T-helper 17 cell (primary cell): Measurements from ENCODE around the gene CYLD. TPM values are rescaled to one million over a fixed set of nuclear protein-coding genes. Genes with fewer than 3 reads are reported as not detected.

ENCODE experiments used
- ATAC-seq: fragments of 150-1000 bp; cut with Tn5 transposase; 2 replicates; pipeline ENCODE4 v1.10.0; 2021; ENCODE audit warnings: mild to moderate bottlenecking, moderate library complexity
- DNase-seq, 3 donors: peaks; one replicate each; pipeline versions ENCODE4 v3.0.0 to v3.0.0-alpha.2; 2020 to 2021
- H3K9me3 ChIP-seq: one replicate; pipeline ENCODE4 v1.7.0; 2013; ENCODE audit warnings: low read length, mild to moderate bottlenecking; ENCODE audit not compliant: control insufficient read depth, poor library complexity, severe bottlenecking
- H3K27ac Mint-ChIP-seq: one replicate; pipeline ENCODE4 v1.8.0; 2022; ENCODE audit warnings: mild to moderate bottlenecking, moderate library complexity, mixed read lengths
- H3K27me3 Mint-ChIP-seq: one replicate; pipeline ENCODE4 v1.8.0; 2022; ENCODE audit warnings: mixed read lengths
- H3K36me3 Mint-ChIP-seq: one replicate; pipeline ENCODE4 v1.8.0; 2022; ENCODE audit warnings: low read depth, mixed read lengths
- H3K4me1 Mint-ChIP-seq: one replicate; pipeline ENCODE4 v1.8.0; 2022; ENCODE audit warnings: mild to moderate bottlenecking, mixed read lengths
- H3K4me3 Mint-ChIP-seq: one replicate; pipeline ENCODE4 v1.8.0; 2022; ENCODE audit warnings: mild to moderate bottlenecking, moderate library complexity, mixed read lengths
- total RNA-seq, 4 donors: library from RNA in 2 of 4; stranded (reverse) in 2 of 4; gene quantifications; one replicate each; pipeline ENCODE4 v1.2.3 and lab custom pipeline; 2022 to 2026

CYLD gene
- total RNA-seq, 2 donors from 2014 or later, result 411 to 412 TPM

GRCh38 chr16:50756473-50756872 lies 14.6 kb downstream of the CYLD start:
- Mint-ChIP-seq H3K36me3 (peaks cover 20% of the 10 kb centered on the region), H3K4me1 (peaks cover 51% of the 10 kb centered on the region), H3K27me3 (no peaks in the 10 kb centered on the region), H3K4me3 (no peak overlapping the region), H3K27ac (peak overlapping the region; percentile 2)
- no peaks in the 10 kb centered on the region for H3K9me3 ChIP-seq
- peak; percentile 28 for ATAC-seq
- no peak for DNase-seq

DNA sequence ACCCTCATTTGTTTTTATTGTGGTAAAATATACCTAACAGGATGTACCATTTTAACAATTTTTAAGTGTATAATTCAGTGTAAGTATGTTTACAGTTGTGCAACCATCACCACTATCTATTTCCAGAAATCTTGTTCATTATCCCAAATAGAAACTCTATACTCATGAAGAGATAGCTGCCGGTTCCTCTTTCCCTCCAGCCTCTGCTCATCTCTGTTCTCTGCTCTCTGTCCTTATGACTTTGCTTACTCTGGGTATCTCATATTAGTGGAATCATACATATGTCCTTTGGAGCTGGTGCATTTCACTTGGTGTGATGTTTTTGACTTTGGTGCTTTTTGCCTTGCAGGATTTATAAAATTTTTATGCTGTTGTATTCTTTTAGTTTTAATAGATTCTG lies 19.4 kb downstream of the CYLD start:
- Mint-ChIP-seq H3K4me3 (peak overlapping the region; percentile 85), H3K27me3 (no peaks in the 10 kb centered on the region), H3K36me3 (peaks cover 18% of the 10 kb centered on the region), H3K4me1 (peaks cover 59% of the 10 kb centered on the region), H3K27ac (peak overlapping the region; percentile 90)
- peak; percentile 21 for ATAC-seq
- H3K9me3 ChIP-seq, result no peaks in the 10 kb centered on the region
- DNase-seq, result no peak

- no peaks in the 10 kb centered on the region for H3K9me3 ChIP-seq
- peak overlapping the region; percentile 85 for H3K4me3 Mint-ChIP-seq
- H3K27me3 Mint-ChIP-seq, result no peaks in the 10 kb centered on the region
- H3K27ac Mint-ChIP-seq, result peak overlapping the region; percentile 90
- ATAC-seq (no peak), DNase-seq (no peak)
- peaks cover 64% of the 10 kb centered on the region for H3K4me1 Mint-ChIP-seq
- peaks cover 22% of the 10 kb centered on the region for H3K36me3 Mint-ChIP-seq
These were observed 20.4 kb downstream of the CYLD start for GRCh38 chr16:50762241-50762640.

GRCh38 chr16:50763211-50763610 lies 21.3 kb downstream of the CYLD start:
- Mint-ChIP-seq H3K27ac (peak overlapping the region; percentile 90), H3K4me3 (peak overlapping the region; percentile 39), H3K36me3 (peaks cover 18% of the 10 kb centered on the region), H3K4me1 (peaks cover 63% of the 10 kb centered on the region), H3K27me3 (no peaks in the 10 kb centered on the region)
- H3K9me3 ChIP-seq, result no peaks in the 10 kb centered on the region
- ATAC-seq (no peak), DNase-seq (no peak)

DNA sequence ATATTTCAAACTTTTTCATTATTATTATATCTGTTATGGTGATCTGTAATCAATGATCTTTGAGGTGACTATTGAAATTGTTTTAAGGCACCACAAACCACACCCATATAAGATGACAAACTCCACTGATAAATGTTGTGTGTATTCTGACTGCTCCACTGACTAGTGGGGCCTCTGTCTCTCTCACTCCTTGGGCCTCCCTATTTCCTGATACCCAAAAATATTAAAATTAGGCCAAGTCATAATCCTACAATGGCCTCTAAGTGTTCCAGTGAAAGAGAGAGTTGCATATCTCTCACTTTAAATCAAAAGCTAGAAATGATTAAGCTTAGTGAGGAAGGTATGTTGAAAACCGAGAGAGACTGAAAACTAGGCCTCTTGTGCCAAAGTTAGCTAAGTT lies 23.4 kb downstream of the CYLD start:
- Mint-ChIP-seq H3K27ac (peak overlapping the region; percentile 2), H3K36me3 (peaks cover 17% of the 10 kb centered on the region), H3K4me3 (no peak overlapping the region), H3K27me3 (no peaks in the 10 kb centered on the region), H3K4me1 (peaks cover 69% of the 10 kb centered on the region)
- DNase-seq, result no peak
- ATAC-seq, result no peak
- H3K9me3 ChIP-seq, result no peaks in the 10 kb centered on the region

GRCh38 chr16:50765861-50766260 lies 24.0 kb downstream of the CYLD start:
- H3K27ac Mint-ChIP-seq, result peak overlapping the region; percentile 2
- H3K36me3 Mint-ChIP-seq, result peaks cover 17% of the 10 kb centered on the region
- H3K4me3 Mint-ChIP-seq, result no peak overlapping the region
- H3K4me1 Mint-ChIP-seq, result peaks cover 65% of the 10 kb centered on the region
- H3K27me3 Mint-ChIP-seq, result no peaks in the 10 kb centered on the region
- ATAC-seq (no peak), DNase-seq (no peak)
- H3K9me3 ChIP-seq, result no peaks in the 10 kb centered on the region

DNA sequence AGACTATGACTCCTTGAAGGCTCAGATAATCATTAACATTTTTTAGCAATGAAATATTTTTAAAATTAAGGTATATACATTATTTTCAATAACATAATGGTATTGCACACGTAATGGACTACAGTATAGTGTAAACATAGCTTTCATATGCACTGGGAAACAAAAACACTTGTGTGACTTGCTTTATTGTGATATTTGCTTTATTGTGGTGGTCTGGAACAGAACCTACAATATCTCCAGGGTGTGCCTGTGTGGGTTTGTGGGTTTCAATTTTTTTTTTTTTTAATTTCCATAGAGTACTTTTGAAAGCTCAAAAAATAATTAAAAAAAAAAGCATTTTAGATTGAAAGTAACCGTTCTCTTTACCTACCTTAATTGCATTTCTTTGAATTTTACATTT lies 25.3 kb downstream of the CYLD start:
- H3K36me3 Mint-ChIP-seq, result peaks cover 12% of the 10 kb centered on the region
- peak overlapping the region; percentile 2 for H3K27ac Mint-ChIP-seq
- ATAC-seq (peak; percentile 64), DNase-seq (no peak)
- H3K4me1 Mint-ChIP-seq, result peaks cover 57% of the 10 kb centered on the region
- peak overlapping the region; percentile 45 for H3K4me3 Mint-ChIP-seq
- H3K27me3 Mint-ChIP-seq, result no peaks in the 10 kb centered on the region
- H3K9me3 ChIP-seq, result no peaks in the 10 kb centered on the region

GRCh38 chr16:50771366-50771765 lies 29.5 kb downstream of the CYLD start:
- no peak for DNase-seq
- H3K36me3 Mint-ChIP-seq, result peaks cover 9% of the 10 kb centered on the region
- peak overlapping the region; percentile 75 for H3K27ac Mint-ChIP-seq
- no peak overlapping the region for H3K4me3 Mint-ChIP-seq
- no peaks in the 10 kb centered on the region for H3K9me3 ChIP-seq
- ATAC-seq, result no peak
- no peaks in the 10 kb centered on the region for H3K27me3 Mint-ChIP-seq
- peaks cover 41% of the 10 kb centered on the region for H3K4me1 Mint-ChIP-seq

GRCh38 chr16:50774405-50774804 lies 32.5 kb downstream of the CYLD start:
- H3K9me3 ChIP-seq, result no peaks in the 10 kb centered on the region
- DNase-seq (no peak), ATAC-seq (no peak)
- Mint-ChIP-seq H3K36me3 (peaks cover 11% of the 10 kb centered on the region), H3K27ac (peak overlapping the region; percentile 87), H3K4me1 (peaks cover 37% of the 10 kb centered on the region), H3K27me3 (no peaks in the 10 kb centered on the region), H3K4me3 (peak overlapping the region; percentile 25)

- H3K27me3 Mint-ChIP-seq, result no peaks in the 10 kb centered on the region
- no peak overlapping the region for H3K4me3 Mint-ChIP-seq
- no peak for DNase-seq
- peak overlapping the region; percentile 87 for H3K27ac Mint-ChIP-seq
- peaks cover 11% of the 10 kb centered on the region for H3K36me3 Mint-ChIP-seq
- no peak for ATAC-seq
- H3K4me1 Mint-ChIP-seq, result peaks cover 37% of the 10 kb centered on the region
- H3K9me3 ChIP-seq, result no peaks in the 10 kb centered on the region
These were observed 33.1 kb downstream of the CYLD start for GRCh38 chr16:50774960-50775359.

DNA sequence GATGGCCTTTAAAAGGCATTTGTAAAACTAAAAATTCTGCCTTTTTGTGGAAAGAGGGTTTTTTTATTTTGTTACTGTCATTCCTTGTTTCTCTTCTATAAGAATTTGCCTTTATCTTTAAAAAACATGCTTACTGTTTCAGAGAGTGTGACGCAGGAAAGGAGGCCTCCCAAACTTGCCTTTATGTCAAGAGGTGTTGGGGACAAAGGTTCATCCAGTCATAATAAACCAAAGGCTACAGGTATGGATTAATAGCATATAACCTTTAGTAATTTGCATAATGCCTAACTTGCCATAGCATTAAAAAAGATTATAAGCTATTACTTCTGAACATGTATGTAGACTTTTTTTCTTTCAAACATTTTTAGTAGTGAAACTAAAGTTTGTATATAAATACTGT lies 34.2 kb downstream of the CYLD start:
- H3K36me3 Mint-ChIP-seq, result peaks cover 14% of the 10 kb centered on the region
- H3K27ac Mint-ChIP-seq, result peak overlapping the region; percentile 87
- no peak overlapping the region for H3K4me3 Mint-ChIP-seq
- DNase-seq, result no peak
- H3K4me1 Mint-ChIP-seq, result peaks cover 43% of the 10 kb centered on the region
- ATAC-seq, result no peak
- no peaks in the 10 kb centered on the region for H3K27me3 Mint-ChIP-seq
- H3K9me3 ChIP-seq, result no peaks in the 10 kb centered on the region

DNA sequence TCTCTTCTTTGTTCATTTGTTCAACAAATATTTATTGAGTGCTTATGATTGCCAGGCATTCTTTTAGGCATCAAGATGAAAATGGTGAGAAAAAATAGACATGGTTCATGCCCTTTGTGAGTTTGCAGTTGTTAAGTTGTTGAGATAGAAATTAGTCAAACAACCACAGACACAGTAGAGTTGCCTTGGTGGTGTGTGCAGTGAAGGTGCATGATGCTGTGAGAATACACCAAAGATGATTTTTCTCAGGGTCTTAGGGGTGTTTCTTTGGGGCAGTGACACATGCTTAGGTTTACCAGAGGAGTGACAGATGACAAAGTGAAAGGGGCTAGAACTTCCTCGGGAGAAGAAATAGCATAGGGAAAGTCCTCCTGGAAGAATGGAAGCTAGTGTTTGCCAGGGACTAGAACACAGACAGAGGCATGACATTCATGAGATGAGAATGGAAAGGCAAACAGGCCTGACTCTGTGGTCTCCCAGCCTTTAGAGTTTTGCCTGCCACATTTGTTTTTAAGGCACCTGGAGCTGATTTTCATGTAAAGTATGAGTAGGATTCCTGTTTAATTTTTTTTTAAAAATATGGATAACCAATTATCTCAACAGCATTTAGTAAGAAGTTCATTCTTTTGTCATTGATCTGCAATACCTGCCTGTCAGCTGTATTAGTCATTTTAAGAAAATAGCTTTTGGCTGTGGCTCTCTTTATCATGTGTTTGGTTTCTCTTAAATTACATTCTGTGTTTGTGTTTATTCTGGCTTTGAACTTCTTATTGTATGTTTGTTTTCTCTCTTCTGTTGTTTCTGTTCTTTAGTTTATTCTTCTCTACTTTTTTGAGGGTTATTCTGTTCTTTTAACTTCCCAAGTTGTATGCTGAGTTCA lies 36.6 kb downstream of the CYLD start:
- Mint-ChIP-seq H3K4me3 (peak overlapping the region; percentile 39), H3K27ac (peak overlapping the region; percentile 87), H3K4me1 (peaks cover 53% of the 10 kb centered on the region), H3K27me3 (no peaks in the 10 kb centered on the region), H3K36me3 (peaks cover 16% of the 10 kb centered on the region)
- no peak for ATAC-seq
- no peak for DNase-seq
- no peaks in the 10 kb centered on the region for H3K9me3 ChIP-seq

DNA sequence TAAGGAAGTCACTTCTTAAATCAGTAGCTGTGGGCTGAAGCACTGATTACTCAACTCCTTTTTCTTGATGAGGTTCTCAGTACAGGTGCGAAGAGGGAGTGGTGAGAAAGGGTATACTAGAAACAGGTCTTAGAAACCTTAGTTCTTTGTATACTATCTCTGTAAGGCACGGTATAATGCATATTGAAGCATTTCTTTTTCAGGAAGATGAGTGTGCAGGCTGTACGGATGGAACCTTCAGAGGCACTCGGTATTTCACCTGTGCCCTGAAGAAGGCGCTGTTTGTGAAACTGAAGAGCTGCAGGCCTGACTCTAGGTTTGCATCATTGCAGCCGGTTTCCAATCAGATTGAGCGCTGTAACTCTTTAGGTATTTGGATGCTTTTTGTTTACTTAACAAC lies 39.2 kb downstream of the CYLD start:
- H3K36me3 Mint-ChIP-seq, result peaks cover 16% of the 10 kb centered on the region
- ATAC-seq, result peak; percentile 84
- H3K27me3 Mint-ChIP-seq, result no peaks in the 10 kb centered on the region
- H3K9me3 ChIP-seq, result no peaks in the 10 kb centered on the region
- H3K4me1 Mint-ChIP-seq, result peaks cover 49% of the 10 kb centered on the region
- peak in 1 of 3 donors; percentile 18 for DNase-seq
- peak overlapping the region; percentile 75 for H3K4me3 Mint-ChIP-seq
- peak overlapping the region; percentile 87 for H3K27ac Mint-ChIP-seq

GRCh38 chr16:50781518-50781917 lies 39.6 kb downstream of the CYLD start:
- H3K4me3 Mint-ChIP-seq, result peak overlapping the region; percentile 75
- H3K27me3 Mint-ChIP-seq, result no peaks in the 10 kb centered on the region
- ATAC-seq (peak; percentile 71), DNase-seq (no peak)
- H3K4me1 Mint-ChIP-seq, result peaks cover 49% of the 10 kb centered on the region
- no peaks in the 10 kb centered on the region for H3K9me3 ChIP-seq
- H3K36me3 Mint-ChIP-seq, result peaks cover 16% of the 10 kb centered on the region
- H3K27ac Mint-ChIP-seq, result peak overlapping the region; percentile 87
